ENCODE data around the gene MTMR6.

DNA sequence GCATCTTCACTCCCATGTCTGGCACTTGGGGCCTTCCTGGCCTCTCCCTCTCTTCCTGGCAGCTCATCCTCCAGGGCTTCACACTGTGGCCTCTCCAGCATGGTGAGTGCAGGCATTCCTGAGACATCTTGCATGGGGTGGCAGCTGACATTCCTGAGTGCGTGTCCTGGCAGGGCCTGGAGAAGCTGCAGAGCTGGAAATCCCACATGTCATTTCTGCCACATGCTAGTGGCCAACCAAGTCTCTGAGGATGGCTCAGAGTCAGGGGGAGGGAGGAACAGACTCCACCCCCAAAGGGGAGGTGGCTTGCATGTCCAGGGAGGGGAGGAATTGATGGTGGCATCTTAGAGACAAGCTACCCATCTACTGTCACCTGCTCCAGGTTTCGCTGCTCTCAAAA is 73.6 kb downstream of the MTMR6 start:
- no peak for TF ChIP-seq CTCF (IDR thresholded peaks at IDR 0.05)
- no peak for TF ChIP-seq POLR2A (IDR thresholded peaks at IDR 0.05)
- no peak for TF ChIP-seq EP300 (IDR thresholded peaks at IDR 0.05)
